Activated naive CD4-positive, alpha-beta T cell treated with anti-CD3 and anti-CD28 coated beads, Interleukin-2, amount 50 U/mL, for 16 hours (primary cell): ENCODE results near the gene FHDC1.

Experiments
- DNase-seq: peaks from one replicate; pipeline ENCODE4 v3.0.0-alpha.2; 2020

The FHDC1 gene

DNA sequence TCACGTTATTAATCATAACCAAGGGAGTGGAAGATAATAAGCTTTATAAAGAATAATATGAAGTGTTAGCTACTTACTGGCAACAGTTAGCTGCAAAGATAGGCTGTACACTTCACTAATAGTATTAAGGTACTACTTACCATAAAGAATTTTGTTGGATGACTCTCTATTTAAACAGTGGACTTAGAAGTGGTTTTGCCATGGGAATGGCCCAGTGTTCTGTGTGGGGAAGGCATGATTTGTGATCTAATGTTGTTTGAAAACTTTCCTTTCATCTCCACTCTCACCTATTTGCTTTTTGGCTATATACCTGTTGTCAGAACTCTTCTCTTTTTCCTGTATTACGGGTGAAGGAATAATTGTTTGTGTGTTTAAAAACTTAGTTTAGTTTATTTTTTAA is 23.0 kb downstream of the FHDC1 start:
- DNase-seq = no peak

DNA sequence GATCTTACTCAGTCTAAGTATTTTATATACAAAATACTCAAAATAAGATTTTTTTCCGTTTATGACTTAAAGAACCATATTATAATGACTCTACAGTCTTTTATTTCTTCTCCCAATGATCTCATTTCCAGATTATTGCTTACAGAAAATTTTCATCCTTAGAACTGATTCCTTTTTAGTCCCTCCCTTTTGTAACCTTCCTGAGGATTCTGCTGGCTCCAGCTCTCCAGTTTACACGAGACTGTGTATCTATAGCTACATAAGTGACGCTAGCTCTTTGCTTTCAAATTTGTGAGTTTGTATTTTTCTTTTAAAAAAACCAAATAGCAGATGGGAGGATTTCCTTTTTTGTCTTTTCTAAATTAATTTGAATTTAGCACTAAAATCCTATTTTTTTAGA is 24.0 kb downstream of the FHDC1 start:
- DNase-seq = no peak

DNA sequence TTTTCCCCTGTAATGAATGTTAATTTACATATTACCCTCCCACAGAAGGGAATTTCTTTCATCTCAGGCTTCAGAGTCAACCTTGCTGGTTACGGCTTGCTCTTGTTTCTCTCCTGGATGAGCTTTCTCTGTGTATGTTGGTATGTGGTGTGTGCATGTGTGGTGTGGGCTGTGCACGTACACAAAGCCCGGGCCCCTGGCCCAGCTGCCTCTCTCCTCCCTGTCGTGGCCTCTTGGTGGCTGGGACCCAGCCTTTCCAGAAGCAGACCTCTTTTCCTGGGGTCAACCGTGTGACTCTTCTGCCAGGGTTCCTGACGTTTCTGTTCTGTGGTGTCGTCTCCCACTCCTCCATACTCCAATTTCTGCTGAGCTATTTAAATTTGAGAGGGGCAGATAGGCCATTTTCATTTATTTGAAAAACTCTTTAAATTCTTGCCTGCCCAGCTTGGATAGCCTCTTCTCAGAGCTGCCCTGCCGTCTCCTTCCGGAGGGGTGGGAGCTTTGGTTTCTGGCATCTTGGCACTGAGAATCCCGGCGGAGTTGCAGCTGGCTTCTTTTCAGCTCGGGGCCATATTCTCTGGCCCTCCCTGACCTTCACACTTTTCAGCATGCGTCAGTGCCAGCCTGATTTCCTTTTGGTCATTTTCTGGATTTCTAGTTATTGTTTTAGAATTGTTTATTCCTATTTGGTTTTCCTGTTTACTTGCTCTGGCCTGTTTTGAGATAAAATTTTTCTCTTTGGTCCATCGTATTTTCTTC is 25.1 kb downstream of the FHDC1 start:
- DNase-seq = no peak

- no peak for DNase-seq
Measured at GRCh38 chr4:152961773-152962115, 25.6 kb downstream of the FHDC1 start.

DNA sequence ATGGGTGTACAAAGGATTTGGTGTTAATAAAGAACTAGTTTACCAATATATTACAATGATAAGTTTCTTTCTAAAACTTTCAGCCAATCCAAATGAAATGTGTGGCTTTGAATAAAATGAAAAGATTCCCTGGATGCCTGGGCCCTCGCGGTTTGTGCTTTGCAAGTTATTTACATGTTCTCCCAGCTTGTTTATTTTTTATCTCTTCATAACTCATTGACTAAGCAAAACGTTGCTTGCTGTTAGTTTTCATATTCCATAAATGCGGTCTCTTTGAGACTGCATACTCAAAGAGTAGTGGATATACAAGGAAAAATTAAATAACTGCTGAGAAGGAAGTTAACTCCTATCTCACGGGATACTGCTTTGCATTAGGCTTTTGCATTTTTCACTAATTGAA is 26.0 kb downstream of the FHDC1 start:
- DNase-seq = no peak

- DNase-seq = no peak
Measured at GRCh38 chr4:152964335-152964734, 28.2 kb downstream of the FHDC1 start.

DNA sequence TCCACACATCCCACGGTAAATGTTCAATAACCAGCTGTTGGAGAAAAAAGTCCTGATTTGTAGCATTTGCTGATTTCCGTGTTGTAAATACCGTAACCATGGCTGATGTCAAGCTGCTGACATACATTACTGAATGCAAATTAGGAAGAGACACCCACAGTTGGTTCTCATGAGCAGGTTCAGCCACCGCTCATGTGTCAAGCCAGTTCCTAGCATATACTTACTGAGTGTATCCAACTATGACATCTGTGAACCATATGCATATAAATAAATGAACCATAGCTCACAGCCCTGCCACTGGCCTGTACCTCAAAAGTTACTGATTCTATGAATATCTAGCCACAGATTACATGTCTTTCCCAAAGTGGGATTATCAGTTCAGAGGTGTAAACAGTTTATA is 29.5 kb downstream of the FHDC1 start:
- DNase-seq = no peak

- DNase-seq = no peak
Measured at GRCh38 chr4:152967907-152968306, 31.8 kb downstream of the FHDC1 start.

DNA sequence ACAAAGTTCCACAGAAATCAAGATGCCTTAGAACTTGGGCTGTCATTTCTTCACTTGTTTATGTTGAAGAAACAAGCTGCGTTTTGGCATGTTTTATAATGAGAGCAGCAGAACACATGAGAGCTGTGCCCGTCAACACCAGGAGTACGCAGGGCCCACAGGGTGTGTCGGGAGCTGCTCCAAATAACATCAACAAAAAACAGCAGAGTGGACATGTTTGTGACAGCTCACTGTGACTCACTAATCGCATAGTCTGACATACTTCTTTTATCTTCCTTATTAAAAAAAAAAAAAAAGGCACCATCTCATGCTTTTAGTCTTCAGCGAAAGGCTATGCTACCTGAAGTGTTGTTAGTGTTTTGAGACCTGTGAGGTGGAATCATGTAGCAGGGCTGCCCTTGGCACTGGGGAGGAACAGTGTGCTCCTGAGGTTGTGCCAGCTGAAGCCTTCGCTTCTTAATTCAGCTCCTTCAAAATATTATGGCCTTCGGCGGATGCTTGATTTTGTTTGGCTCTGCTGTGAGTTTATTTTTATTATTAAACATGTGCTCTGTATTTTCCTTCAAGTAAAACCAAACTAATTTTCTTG is 32.8 kb downstream of the FHDC1 start:
- DNase-seq = no peak

GRCh38 chr4:152970102-152970820 is 34.1 kb downstream of the FHDC1 start:
- DNase-seq = no peak

DNA sequence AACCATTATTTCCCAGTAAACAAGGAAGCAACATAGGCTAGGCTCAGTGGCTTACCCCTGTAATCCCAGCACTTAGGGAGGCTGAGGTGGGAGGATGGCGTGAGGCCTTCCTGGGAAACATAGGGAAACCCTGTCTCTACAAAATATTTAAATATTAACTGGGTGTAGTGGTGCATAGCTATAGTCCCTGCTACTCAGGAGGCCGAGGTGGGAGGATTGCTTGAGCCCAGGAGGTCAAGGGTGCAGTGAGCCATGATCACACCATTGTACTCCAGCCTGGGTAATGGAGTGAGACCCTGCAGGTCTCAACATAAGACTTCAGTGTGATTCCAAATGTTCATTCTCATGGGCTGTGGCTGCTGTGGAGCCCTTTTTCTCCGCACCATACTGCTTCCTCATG is 34.9 kb downstream of the FHDC1 start:
- DNase-seq = no peak

DNA sequence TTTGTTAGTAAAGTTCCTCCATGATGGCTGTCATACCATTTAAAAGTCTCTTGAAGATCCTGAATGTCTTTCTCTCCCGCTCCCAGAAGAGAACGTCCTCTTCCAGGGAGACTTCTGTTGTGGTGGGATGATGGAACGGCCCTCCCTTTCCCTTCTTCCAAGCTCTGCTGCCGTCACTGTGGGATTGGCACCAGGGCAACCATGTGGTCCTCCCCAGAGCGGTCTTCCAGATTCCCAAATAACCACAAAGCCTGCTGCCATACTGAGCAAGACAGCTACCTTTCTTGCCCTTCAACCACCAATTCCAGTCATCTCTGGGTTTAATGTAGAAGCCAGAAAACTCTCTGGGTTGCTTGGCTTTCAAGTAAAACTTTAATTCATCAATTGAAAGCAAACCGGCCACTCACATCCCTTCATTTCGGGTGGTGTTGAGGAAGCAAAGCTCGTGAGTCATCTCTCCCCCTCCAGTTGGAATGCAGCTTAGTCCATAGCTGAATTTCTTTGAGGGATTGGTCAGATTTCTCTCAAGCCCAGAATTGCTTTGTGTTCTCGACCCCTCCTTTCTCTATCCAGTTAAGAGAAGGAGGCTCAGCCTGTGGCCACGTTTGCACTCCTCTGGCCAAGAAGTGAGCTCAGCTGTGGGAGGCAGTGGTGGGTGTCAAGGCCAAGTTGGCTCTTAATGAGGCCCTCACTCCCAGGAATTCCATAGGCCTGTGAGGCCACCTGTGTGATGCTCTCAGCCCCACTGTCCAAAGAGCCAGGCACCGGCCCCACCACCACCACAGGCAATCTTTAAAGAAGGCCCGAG is 36.9 kb downstream of the FHDC1 start:
- DNase-seq = no peak

GRCh38 chr4:152973629-152974467 is 37.7 kb downstream of the FHDC1 start:
- DNase-seq = no peak

DNA sequence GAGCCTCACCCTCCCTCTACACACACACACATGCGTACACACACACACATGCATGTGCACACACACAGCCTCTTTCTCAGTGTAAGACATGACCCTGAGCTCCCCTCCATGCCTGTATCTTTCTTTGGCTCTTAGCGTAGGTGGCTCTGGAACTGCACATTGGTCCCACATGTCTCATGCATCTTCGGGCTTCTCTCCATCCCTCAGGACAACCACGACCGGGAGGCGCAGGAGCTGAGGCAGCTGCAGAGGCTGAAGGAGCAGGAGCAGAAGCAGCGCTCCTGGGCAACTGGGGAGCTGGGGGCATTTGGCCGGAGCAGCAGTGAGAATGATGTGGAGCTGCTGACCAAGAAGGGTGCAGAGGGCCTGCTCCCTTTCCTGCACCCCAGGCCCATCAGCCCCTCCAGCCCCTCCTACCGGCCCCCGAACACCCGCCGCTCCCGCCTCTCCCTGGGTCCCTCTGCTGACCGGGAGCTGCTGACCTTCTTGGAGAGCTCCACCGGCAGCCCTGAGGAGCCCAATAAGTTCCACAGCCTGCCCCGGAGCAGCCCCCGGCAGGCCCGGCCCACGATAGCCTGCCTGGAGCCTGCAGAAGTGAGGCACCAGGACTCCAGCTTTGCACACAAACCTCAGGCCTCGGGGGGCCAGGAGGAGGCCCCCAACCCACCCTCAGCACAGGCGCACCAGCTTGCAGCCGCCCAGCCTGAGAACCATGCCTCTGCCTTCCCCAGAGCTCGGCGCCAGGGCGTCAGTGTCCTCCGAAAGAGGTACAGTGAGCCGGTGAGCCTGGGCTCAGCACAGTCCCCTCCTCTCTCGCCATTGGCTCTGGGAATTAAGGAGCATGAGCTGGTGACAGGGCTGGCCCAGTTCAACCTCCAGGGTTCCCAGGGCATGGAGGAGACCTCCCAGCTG is 38.6 kb downstream of the FHDC1 start:
- no peak for DNase-seq

GRCh38 chr4:152975380-152976211 is 39.5 kb downstream of the FHDC1 start:
- no peak for DNase-seq

DNA sequence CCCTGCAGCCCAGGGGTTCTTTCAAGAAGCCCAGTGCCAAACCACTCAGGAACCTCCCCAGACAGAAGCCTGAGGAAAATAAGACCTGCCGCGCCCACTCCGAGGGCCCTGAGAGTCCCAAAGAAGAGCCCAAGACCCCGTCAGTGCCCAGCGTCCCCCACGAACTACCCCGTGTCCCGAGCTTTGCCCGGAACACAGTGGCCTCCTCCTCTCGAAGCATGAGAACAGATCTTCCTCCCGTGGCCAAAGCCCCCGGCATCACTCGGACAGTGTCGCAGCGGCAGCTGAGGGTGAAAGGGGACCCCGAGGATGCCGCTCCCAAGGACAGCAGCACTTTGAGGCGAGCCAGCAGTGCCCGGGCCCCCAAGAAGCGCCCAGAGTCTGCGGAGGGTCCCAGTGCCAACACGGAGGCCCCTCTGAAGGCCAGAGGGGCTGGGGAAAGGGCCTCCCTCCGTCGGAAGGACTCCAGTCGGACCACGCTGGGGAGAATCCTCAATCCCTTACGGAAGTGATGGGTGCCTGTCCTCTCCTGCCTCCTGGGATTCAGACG is 40.2 kb downstream of the FHDC1 start:
- DNase-seq = no peak

DNA sequence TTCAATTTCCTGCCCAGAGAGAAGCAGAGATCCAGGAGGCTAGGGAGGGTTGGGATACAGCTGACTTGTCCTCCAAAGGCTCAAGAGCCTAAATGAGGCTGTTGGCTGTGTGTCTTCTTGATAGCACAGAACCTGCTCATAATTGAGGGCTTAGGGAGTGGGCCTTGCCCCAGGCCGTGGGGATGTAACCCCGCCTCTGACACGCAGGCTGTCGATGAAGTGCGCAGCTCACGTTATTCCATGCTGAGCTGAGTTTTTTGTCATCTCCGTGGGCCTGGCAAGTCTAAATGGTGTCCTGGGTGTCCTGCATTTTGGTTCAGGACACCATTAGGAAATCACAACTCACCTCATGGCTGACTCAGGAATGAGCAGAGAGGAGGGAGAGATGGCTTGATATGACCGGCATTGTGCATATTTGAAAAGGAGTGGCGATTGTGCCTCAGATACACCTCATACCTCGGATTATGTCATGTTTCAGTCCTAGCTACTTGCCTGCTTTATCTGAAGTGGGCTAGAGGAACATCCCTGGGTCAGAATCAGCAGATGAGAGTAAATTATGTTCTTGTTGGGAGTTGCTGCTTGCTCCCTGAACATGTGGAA is 43.7 kb downstream of the FHDC1 start:
- DNase-seq = no peak

DNA sequence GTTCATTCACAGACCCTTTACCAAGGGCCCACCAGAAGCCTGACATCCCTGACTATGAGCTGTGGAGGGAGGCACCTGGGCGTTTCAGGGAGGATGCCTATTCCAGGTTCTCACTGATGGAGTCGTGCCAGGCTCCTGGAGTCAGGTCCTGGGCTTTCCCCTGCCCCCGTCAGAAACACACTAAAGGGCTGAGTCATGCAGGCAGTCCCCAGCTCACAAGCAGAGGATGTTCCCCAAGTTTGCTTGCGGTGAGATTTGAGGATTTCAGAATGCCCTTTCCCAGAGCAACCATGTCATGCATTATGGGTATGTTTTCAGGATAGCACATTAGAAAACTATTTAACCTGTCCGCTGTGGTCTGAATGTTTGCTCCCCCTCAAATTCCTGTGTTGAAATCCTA is 45.2 kb downstream of the FHDC1 start:
- DNase-seq = no peak

DNA sequence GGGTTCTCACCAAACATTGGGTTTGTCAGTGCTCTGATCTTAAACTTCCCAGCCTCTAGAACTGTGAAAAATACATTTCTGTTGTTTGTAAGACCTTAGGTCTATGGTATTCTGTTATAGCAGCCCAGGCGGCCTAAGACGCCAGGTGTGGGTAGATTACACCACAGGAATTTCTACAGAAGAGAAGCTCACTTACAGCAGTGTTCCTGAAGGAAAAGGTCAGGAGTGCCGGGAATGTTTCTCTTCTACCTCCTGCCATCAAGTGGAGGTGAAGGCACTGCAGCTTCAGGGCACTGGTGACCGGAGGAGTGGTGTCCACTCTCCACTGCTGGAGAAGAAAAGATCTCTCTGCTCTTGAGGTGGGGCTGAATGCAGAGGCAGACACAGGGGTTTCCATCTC is 45.7 kb downstream of the FHDC1 start:
- no peak for DNase-seq

GRCh38 chr4:152983221-152983620 is 47.1 kb downstream of the FHDC1 start:
- DNase-seq = no peak
